OCI-LY3 (cell line): ENCODE results near the gene EEF1AKMT3.

Experiments used
- EZH2phosphoT487 ChIP-seq: fragments of 200-600 bp; shearing (Covaris generic); IDR thresholded peaks from 2 replicates; pipeline ENCODE4 v1.6.1; 2018; ENCODE audit warnings: antibody characterized with exemption, mixed run types, low read depth
- TF ChIP-seq, protein P1 (sequence below): fragments of 200-600, 300-600 bp; sonication (generic); IDR thresholded peaks from 2 replicates; pipeline ENCODE4 v1.5.1; 2014; ENCODE audit warnings: antibody characterized with exemption, low read length, low read depth

DNA sequence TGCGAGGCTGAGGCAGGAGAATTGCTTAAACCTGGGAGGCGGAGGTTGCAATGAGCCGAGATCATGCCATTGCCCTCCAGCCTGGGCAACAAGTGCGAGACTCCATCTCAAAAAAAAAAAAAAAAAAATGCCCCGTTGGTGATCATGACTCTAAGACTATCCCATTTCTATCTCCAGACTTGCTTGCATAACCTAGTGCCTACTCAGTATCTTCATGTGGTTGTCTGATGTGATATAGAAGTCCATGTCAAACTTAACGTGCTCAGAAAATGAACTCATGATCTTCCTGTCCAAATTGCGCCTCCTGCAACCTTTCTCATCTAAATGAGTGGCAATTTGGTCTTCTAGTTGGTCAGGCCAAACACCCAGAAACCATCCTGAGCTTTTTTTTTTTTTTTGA, 5.5 kb downstream of the EEF1AKMT3 start:
- TF ChIP-seq, protein P1, sequence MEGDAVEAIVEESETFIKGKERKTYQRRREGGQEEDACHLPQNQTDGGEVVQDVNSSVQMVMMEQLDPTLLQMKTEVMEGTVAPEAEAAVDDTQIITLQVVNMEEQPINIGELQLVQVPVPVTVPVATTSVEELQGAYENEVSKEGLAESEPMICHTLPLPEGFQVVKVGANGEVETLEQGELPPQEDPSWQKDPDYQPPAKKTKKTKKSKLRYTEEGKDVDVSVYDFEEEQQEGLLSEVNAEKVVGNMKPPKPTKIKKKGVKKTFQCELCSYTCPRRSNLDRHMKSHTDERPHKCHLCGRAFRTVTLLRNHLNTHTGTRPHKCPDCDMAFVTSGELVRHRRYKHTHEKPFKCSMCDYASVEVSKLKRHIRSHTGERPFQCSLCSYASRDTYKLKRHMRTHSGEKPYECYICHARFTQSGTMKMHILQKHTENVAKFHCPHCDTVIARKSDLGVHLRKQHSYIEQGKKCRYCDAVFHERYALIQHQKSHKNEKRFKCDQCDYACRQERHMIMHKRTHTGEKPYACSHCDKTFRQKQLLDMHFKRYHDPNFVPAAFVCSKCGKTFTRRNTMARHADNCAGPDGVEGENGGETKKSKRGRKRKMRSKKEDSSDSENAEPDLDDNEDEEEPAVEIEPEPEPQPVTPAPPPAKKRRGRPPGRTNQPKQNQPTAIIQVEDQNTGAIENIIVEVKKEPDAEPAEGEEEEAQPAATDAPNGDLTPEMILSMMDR: no peak
- TF ChIP-seq EZH2phosphoT487: no peak
